ENCODE results near the gene ENPP7.

DNA sequence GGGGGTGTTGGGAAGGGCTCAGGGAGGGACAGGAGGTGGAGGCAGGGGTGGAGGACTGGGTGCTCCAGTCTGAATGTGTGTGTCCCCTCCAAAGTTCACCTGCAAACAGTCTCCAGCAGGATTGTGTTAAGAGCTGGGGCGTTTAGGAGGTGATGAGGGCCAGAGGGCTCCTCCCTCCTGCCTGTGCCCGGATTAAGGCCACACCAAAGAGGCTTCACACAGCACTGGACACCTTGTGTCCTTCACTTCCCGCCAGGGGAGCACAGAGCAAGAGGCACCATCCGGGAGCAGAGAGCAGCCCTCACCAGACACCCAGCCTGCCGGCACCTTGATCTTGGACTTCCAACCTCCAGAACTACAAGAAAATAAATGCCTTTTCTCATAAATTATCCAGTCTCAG, 30.2 kb upstream of the ENPP7 start:
- TF ChIP-seq, protein P1, sequence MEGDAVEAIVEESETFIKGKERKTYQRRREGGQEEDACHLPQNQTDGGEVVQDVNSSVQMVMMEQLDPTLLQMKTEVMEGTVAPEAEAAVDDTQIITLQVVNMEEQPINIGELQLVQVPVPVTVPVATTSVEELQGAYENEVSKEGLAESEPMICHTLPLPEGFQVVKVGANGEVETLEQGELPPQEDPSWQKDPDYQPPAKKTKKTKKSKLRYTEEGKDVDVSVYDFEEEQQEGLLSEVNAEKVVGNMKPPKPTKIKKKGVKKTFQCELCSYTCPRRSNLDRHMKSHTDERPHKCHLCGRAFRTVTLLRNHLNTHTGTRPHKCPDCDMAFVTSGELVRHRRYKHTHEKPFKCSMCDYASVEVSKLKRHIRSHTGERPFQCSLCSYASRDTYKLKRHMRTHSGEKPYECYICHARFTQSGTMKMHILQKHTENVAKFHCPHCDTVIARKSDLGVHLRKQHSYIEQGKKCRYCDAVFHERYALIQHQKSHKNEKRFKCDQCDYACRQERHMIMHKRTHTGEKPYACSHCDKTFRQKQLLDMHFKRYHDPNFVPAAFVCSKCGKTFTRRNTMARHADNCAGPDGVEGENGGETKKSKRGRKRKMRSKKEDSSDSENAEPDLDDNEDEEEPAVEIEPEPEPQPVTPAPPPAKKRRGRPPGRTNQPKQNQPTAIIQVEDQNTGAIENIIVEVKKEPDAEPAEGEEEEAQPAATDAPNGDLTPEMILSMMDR (optimal IDR thresholded peaks at IDR 0.05 in 1 of 3, IDR thresholded peaks at IDR 0.05 in 1 of 3, conservative IDR thresholded peaks at IDR 0.05 in 1 of 3; ENCODE audit: extremely low read depth in 1 of 3, insufficient read depth in 2 of 3, low read length in 3 of 3): no peak
- no peak for TF ChIP-seq EZH2 (IDR thresholded peaks at IDR 0.05; ENCODE audit: low read length)
